Stimulated activated CD8-positive, alpha-beta memory T cell treated with anti-CD3 and anti-CD28 coated beads, Interleukin-12 subunit alpha, Interleukin-12 subunit beta, amount 100 ng/mL, for 1 hour (primary cell): ENCODE measurements around the gene MZF1.

Experiments
- DNase-seq: peaks from one replicate; pipeline ENCODE4 v3.0.0-alpha.2; 2020; ENCODE audit warnings: low read depth

MZF1 gene

GRCh38 chr19:58555920-58556621 is 17.1 kb downstream of the MZF1 start:
- DNase-seq, result no peak

- DNase-seq, result no peak
These were observed 17.7 kb downstream of the MZF1 start for GRCh38 chr19:58555369-58555885.

GRCh38 chr19:58554494-58555368 is 18.4 kb downstream of the MZF1 start, which contains the start of gene CHMP2A:
Gene CHMP2A (minus strand): TSS chr19:58555105. CDS start chr19:58554212, 893 bp downstream.
- DNase-seq, result peak; percentile 99

- DNase-seq, result no peak
These were observed 19.2 kb downstream of the MZF1 start for GRCh38 chr19:58553799-58554493.

GRCh38 chr19:58552655-58553054 is 20.5 kb downstream of the MZF1 start:
- DNase-seq, result no peak

- no peak for DNase-seq
These were observed 21.3 kb downstream of the MZF1 start for GRCh38 chr19:58551577-58552471.

- DNase-seq, result no peak
These were observed 22.0 kb downstream of the MZF1 start for GRCh38 chr19:58551123-58551497.

GRCh38 chr19:58550362-58551122 is 22.6 kb downstream of the MZF1 start:
- no peak for DNase-seq

- DNase-seq, result no peak
These were observed 23.3 kb downstream of the MZF1 start for GRCh38 chr19:58549664-58550361.

GRCh38 chr19:58548859-58549663 is 24.1 kb downstream of the MZF1 start:
- DNase-seq, result no peak

GRCh38 chr19:58547323-58548312 is 25.5 kb downstream of the MZF1 start:
- no peak for DNase-seq

- DNase-seq, result no peak
These were observed 27.1 kb downstream of the MZF1 start for GRCh38 chr19:58546019-58546530.

- no peak for DNase-seq
These were observed 27.7 kb downstream of the MZF1 start for GRCh38 chr19:58545286-58546018.

- DNase-seq, result peak; percentile 55
These were observed 28.4 kb downstream of the MZF1 start for GRCh38 chr19:58544591-58545285.

- DNase-seq, result peak; percentile 99
These were observed 29.1 kb downstream of the MZF1 start, which contains the start of gene TRIM28 for GRCh38 chr19:58543826-58544590. Gene TRIM28 (plus strand): TSS chr19:58544064. CDS start chr19:58544758, 694 bp downstream.
